Activated CD4-positive, alpha-beta T cell treated with anti-CD3 and anti-CD28 coated beads, Interleukin-2, amount 50 U/mL, for 48 hours (primary cell): ENCODE results near the gene TCEA2.

ENCODE experiments used
- DNase-seq, 2 experiments: peaks; one replicate each; pipeline ENCODE4 v3.0.0-alpha.2; 2020

Gene TCEA2

DNA sequence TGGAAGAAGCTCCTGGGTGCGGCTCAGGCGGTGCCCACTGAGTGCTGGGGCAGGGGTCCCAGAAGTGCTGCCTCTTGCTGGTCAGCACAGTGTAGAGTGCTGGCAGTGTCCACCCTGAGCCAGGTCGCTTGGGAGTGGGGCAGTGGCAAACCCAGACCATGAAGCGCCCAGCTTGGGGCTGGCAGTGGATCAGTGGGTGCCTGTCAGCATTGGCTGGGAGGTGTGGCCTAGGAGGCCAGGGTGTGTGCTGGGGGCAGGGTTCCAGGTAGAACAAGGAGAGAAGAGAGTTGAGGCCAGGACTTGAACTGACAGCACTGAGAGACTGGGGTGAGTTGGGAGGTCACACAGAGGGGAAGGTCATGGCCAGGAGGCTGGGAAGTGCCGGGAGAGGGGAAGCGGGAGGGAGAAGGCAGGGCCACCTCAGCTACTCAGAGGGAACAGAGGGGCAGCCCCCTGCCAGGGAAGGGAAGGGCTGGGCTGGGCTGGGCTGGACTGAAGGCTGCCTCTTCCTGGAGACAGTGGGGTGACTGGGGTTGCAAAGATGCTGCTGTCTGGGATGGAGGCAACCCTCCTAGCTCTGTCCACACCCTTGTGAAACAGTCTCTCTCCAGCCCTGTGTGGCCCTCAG lies 4.1 kb downstream of the TCEA2 start:
- no peak for DNase-seq

DNA sequence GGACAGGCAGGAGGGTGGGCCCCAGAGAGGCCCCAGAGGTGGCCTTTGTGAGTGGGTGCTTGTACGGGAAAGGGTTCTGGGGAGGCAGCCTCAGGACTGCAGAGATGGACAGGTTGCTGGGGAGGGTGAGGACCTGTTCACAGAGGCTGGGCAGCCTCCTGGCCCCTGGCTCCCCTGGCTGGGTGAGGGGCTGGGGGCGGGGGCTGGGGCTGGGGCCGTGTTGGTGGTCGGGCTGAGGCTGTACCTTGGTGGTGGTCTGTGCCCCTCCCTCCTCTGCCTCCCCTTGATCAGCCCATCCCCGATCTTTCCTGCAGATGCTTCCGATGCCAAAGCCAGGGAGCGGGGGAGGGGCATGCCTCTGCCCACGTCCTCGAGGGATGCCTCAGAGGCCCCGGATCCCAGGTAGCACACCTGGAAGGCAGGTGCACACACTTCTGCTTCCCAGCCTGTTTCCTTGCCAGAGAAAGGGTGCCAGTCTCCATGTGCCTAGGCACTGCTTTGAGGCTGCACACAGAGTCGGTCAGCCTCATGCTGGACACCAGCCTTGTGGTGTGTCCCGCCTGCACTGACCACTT lies 4.8 kb downstream of the TCEA2 start:
- DNase-seq: no peak

DNA sequence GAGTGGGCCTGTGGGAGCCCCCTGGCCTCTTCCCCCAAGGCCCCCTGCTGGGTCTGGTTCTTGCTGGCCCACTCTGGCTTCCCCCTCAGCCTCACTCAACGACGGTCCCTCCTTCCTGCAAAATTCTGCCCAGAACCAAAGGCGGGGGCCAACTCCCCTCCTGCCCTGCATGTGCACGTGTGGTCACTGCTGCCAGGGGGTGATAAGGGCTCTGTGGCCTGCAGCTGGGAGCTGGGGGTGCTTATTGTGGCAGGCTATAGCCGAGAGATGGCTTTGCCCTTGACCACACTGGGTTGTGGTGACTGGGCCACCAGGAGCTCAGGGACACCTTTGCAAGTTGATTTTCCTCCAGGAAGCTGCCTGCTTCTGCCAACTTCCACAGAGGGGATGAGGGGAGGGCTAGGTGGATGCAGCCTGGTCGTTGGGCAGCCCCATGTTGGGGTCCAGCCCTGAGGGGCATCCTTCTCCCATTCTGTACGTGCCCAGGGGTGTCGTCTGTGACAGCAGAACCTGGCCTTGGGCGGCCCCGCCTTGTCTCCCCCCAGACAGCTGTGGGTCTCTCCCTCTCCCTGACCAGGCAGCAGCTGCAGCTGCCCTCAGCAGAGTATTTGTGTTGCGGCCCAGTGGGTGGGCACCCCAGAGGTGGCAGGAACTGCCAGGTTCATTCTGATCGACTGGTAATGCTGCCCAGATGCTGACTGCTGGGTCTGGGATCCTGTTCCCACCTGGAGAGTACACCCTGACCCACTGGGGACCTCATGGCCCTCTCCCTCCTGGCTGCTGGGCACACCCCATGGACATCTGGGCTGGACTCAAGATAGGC lies 5.6 kb downstream of the TCEA2 start:
- no peak for DNase-seq

DNA sequence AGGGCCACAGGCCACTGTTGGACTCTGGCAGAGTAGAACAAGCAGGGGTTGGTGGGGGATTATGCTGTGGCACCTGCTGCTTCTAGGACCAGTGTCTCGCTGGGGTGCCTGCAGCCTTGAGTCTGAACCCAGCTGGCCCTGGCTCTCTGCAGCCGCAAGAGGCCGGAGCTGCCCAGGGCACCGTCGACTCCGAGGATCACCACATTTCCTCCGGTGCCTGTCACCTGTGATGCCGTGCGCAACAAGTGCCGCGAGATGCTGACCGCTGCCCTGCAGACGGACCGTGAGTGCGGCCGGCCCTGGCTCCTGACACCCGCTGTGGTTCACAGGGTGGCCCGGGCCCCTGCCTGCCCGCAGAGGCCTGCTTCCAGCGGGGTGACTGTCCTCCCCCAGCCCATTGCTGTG lies 6.2 kb downstream of the TCEA2 start:
- no peak for DNase-seq

DNA sequence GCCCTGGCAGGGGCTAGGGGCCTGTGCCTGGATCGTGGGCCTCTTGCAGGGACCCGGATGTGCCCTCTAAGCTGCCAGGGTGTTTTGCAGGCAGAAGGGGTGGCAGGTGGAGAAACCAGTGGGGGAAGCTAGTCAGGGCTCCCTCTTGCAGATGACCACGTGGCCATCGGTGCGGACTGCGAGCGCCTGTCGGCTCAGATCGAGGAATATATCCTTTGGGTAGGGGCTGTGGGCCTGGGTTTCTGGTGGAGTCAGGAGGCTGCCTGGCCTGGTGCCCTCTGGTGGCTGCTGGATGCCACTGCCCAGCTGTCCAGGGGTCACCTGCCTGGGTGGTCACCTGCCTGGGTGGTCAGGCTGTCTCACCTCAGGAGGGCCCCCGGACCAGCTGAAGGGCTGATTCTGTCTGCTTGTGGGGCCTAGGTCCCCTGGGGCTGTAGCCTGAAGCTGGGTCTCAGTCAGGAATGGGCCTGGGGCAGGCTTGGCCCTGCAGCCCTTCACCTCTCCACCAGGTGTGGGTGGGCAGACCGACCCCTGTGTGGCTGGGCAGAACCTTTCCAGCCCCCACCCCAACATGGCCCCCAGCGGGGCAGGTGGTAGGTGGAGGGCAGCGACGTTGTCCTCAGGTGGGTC lies 6.7 kb downstream of the TCEA2 start:
- peak in 1 of 2 experiments; percentile 58 for DNase-seq

DNA sequence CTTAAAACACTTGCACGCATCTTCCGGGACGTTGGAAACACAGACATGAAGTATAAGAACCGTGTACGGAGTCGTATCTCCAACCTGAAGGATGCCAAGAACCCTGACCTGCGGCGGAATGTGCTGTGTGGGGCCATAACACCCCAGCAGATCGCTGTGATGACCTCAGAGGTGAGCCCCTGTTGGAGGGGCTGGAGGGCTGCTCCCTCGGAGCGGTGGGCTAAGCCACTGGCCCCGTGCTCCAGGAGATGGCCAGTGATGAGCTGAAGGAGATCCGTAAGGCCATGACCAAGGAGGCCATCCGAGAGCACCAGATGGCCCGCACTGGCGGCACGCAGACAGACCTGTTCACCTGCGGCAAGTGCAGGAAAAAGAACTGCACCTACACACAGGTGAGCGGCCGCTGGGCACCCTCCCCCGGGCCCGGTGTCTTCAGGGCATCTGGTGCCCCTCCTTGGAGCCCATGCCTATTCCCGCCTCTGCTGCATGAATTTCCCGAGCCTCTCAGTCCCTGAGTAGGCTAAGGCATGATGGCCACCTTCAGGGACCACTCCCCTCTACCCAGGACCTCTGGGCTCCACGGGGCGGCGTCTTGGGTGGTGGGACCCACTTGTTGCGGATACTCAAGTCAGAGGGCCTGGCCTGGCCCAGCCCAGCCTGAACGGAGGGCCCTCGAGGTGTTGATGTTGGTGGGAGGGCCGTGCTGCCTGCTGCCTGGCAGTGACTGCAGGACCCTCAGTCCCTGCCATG lies 7.4 kb downstream of the TCEA2 start:
- no peak for DNase-seq

DNA sequence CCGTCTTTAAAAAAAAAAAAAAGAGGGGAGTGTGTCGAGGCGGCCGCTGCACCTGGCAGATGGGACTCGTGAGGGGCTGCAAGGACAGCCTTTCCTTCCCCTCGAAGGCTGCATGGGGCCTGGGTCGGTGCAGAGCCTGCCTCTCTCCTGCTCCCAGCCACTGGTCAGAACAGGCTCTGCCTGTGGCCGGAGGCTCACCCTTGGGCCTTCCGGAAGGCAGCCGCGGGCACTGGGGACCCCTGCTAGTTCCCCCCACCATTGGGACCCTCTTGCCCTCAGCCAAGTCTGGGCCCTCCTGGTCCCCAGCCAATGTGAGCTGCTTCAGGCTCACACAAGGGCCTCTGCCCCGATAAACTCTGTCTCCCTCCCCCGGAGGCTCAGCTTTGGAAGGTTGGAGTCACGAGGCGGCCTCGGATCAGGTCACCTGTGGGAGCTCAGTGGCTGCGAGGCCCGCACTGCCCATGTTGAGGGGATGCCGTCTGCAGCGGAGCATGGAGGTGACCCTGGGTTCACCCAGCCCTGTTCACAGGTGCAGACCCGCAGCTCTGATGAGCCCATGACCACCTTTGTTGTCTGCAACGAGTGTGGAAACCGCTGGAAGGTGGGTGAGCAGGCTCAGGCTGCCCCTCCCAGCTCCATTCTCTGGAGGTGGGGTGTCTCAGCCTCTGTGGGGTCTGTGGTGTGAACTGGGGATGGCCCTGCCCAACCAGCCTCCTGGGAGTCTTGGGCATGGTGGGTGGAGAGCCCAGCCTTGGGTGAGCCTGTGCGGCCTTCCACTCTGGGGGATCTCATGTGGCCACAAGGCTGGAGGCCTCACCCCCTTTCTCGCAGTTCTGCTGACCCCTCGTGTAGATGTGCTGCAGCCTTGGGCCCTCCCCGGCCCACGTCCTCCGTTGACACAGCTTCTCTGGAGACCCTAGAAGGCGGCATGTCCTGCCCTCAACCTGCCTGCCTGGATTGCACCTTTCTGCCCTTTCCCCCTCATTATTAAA lies 8.6 kb downstream of the TCEA2 start:
- DNase-seq: no peak

DNA sequence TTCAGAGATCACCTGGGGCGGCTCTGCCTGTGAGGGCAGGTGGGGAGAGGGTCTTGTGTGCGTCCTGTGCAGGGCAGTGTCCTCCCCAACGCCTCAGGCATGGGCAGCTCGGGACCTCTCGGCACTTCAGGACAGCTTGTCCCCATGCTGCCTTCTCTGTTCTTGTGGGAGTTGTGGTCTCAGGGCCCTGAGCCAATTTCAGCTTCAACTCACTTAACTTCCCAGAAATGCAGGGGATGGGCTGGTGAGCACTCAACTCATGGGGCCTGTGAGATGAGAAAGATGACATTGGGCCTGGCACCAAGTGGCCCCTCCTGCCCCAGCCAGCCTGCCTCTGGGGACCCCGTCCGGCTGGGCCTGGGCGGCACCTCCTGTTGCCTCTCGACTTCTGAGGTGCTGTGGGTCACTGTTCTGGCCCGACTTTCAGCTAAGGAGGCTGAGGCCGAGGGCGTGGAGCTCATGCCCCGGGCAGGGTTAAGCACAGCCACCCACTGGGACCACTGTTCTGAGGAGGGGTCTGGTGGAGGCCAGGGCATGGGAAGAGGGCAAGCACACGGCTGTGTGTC lies 9.6 kb downstream of the TCEA2 start:
- DNase-seq: no peak

DNA sequence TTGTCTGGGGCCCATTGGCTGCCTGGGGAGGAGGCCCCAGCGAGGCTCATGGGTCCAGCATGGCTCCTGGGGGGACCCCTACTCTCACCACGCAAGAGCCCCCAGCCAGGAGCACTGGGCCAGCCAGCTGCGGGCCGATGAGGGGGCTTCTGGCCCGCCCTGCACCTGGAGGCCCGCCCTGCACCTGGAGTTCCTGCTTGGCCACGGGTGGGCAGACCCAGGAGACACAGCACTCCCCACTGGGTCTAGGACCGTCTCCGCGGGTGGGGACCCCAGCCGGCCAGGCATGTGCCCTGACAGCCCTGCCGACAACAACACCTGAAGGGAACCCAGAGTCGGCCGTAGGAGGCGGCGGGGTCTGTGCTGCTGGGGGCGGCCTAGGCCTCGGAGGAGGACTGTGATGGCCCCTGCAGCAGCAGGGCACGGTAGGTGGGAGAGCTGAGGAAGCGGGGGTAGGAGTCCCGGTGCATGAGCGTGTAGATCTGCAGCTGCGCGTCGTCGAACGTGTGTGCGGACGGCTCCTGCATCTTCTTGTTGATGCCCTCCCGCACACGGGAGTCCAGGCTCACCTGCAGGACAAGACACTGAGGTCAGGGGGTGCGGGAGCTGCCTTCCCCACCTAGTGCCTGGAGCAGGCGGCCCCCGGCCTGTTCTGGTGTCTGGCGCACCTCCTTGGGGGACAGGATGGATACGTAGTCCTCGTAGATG lies 10.6 kb downstream of the TCEA2 start:
- DNase-seq: no peak

DNA sequence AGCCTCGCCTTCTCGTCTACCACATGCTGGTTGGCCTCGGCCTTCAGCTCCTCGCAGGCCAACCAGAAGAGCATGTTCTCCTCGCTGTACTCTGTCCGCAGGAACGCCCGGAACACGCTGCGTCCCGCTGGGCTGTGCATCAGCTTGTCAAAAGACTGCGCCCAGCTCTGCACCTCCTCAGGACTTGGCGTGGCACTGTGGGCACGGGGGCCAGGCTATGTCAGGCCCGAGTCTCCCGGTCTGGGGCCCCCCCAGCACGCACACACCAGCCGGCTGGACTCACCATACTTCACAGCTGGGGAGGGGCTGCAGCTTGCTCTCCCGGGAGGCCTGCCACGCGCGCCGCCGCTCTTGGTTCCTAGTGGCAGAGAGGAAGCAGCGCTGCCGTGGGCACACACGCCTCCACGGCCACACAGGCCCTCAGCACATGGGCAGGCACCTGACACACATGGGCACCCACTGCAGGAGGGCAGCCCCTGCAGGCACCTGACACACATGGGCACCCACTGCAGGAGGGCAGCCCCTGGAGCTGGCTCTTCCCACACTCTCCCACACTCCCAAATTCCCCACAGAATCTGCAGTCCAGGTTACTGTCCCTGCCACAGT lies 11.3 kb downstream of the TCEA2 start:
- DNase-seq: no peak

DNA sequence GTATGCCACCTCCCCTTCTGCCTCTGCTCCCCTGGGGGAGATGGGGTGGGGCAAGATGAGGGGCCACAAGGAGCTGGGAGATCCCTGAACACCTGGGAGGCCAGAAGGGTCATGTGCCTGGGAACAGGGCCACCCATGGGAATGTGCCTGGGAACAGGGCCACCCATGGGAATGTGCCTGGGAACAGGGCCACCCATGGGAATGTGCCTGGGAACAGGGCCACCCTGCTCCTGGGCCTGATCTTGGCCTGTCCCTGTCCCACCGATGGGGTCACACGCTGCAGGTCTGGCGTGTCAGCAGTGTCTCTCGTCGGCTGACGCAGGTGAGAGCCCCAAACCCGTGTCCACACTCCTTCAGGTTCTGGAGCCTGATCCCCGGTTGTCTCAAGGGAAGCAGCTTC lies 12.0 kb downstream of the TCEA2 start:
- DNase-seq: no peak

DNA sequence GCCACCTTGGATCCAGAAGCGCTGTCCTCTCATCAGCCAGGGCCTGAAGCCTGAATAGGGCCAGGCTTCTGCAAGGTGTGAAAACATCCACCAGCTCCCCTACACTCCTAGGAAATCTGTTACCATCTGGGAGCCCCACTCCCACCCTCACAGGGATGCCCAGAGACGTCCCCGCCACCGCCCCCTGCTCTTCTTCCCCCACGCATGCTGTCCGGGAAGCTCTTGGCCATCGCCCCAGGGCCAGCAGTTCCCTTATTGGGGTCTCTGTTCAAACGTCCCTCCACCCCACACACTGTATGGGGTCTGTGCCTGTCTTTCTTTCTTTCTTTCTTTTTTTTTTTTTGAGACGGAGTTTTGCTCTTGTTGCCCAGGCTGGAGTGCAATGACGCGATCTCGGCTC lies 12.6 kb downstream of the TCEA2 start:
- DNase-seq: no peak

DNA sequence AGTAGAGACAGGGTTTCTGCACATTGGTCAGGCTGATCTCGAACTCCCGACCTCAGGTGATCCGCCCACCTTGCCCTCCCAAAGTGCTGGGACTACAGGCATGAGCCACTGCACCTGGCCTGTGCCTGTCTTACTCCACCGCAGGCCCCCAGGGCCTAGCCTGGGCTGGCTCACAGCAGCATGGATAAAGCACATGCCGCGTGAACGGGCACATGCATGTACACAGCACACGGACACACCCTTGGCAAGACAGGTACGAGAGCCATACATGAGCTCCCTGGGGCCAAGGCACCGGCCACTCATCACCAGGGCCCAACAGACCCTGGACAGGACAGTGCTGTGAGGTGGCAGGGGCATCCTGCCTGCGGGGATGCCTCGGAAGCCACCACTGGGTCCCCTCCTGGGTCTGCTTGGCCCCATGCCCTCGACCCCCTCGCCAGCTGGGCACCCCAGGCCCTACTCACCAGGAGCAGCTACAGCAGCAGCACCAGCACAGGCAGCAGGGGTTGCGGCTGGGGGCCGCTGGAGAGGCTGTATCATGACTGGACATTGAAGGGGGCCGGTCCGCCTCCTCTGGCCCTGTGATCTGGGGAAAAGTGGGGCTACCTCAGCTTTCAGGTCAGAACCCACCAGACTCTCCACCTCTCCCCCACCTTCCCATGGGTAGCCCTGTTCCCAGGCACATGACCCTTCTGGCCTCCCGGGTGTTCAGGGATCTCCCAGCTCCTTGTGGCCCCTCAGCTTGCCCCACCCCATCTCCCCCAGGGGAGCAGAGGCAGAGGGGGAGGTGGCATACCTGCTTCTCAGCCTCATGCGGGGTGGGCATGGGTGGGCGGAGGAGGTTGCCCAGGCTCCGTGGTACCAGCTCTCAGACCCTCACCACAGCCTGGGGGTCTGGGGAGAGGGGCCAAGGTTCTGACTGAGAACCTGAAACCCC lies 13.3 kb downstream of the TCEA2 start:
- DNase-seq: no peak

DNA sequence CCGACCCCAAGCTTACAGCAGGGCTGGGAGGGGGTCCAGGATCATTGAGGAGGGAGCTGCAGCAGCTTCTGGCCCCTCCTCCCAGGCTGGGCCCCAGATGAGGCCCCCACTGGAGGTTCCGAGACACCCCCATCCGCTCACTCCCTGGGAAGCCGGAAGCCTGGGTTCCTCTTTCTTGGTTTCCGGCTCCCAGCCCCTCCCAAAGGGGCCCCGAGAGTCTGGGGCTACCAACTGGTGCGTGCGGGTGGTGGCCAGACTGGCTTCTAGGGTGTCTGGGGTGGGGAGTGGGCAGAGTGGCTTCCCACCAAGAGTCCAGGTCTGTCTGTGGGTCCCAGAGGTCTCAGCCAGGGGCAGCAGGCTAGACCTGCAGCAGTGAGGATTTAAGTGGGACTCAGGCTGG lies 14.1 kb downstream of the TCEA2 start:
- peak; percentile 54 to 66 for DNase-seq

DNA sequence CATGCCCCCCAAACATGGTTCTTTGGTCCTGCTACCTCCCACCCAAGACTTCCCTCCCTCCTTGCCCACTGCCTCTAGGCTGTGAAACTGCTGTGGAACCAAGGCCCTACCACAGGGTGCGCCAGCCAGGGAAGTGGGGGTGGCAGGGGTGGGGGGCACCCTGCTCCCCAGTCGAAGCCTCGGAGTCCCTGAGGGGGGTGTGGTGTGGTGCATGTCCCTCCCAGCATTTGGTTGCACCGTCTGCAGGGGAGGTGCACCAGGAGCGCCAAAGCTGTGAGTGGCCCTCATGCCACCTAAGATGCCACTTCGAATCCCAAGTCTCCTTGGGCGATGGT lies 14.5 kb downstream of the TCEA2 start:
- no peak for DNase-seq

DNA sequence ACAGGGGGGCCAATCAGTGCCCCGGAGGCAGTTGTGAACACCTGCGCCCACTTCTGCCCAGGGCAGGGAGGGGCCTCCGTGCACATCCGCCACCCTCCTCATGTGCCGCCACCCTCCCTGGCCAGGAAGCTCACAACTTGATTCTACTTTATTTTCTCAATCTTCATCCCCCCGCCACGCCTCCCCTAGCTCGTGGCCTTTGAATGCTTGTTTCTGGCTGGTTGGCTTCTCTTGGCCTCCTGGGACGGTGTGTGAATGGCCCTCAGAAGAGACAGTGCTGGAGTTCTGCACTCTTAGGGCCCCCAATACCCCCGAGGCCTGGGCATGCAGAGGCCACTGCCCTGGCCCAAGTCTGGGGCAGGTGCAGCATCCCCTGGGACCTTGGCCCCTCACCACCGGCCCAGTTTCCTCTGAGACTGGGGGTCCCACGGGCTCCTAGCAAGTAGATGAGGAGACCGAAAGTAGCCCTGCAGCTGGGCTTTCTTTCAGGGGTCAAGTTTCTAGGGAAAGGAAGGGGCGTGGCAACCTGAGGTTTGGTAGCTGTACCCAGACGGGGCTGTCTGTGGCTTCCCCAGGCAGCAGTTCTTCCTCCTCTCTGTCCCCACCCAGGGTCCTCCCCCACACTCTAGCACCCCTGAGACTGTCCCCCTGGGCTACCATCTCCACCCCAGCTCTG lies 15.0 kb downstream of the TCEA2 start:
- peak; percentile 56 to 65 for DNase-seq

DNA sequence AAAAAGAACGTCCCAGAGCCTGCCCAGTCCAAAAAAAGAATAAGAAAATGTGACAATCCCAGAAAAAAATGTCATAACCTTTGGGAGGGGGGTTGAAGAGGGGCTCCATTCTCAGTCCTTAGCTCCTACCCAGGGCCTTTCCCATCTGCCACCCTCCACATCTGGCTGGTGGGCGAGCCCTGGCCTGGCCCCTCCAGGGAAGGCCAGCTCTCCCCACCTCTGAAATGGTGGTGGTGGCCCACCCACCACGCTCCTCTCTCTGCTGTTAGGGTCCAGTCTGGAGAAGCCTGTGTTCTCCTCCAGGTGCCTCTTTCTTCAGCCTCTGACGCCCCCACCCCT lies 15.9 kb downstream of the TCEA2 start:
- no peak for DNase-seq

DNA sequence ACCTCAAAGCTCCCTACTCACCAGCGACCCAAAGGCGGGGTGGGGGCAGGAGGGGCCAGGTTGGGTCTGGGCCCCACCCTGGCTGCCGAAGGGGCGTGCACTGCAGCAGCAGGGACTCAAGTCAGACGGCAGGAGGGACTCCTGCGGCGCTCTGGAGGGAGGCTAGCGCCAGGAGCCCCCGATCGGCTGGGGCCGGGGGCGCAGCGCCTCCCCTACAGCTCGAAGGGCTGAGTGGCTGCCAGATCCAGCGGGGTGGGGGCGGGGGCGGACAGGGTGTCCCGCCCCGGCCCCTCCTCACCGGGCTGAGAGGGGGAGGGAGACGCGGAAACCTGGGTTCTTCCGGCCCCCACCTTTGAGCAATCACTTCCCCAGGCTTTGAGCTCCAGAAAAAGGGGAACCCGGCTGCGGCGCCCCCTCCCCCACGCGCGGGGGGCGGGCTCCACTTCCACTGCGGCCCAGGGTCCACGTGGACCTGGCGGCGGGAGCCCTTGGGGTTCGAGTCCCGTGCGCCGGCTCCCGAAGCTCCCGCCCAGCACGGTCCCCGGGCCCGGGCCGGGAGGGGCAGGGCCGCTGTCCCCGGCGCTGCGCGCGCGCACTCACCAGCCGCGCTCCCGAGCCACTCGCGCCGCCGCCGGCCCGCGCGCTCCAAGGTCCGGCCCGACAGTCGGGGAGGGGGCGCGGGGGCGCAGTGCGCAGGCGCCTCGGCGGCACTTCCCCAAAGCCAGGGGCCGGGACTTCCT lies 16.4 kb downstream of the TCEA2 start, which contains the start of gene RGS19:
Gene RGS19 (minus strand): TSS at position 246 of the 740 bp plus-strand sequence. CDS start 2,632 bp downstream, outside the sequence.
- DNase-seq: peak; percentile 71 to 77
